SK-N-MC (cell line): ENCODE results near the gene PHACTR3.

Experiments
- EZH2 ChIP-seq: fragments of 200-600 bp; sonication (generic); IDR thresholded peaks from one replicate; pipeline ENCODE4 v1.6.1; 2017; ENCODE audit warnings: antibody characterized with exemption
- FOXP2 ChIP-seq: optimal IDR thresholded peaks from 2 replicates; pipeline ENCODE3; 2011; ENCODE audit warnings: mild to moderate bottlenecking, moderate library complexity; ENCODE audit not compliant: insufficient read depth; ENCODE audit errors: extremely low read length, control extremely low read depth
- POLR2AphosphoS5 ChIP-seq: IDR thresholded peaks from 2 replicates; pipeline ENCODE4 v1.6.1; 2012; ENCODE audit warnings: mild to moderate bottlenecking, low read depth, low read length, borderline replicate concordance

- TF ChIP-seq POLR2AphosphoS5, result no peak
- no peak for TF ChIP-seq EZH2
- TF ChIP-seq FOXP2, result no peak
Measured at GRCh38 chr20:59754551-59754950, 150.2 kb downstream of the PHACTR3 start.
